Activated T-cell treated with anti-CD3 and anti-CD28 coated beads, Interleukin-2, amount 50 U/mL, for 24 hours (primary cell): Measurements from ENCODE around the gene DLX6.
A peak's percentile ranks its signal among the peaks of the same experiment; 100 is the strongest.

Experiments used
- DNase-seq: peaks from one replicate; pipeline ENCODE4 v3.0.0-alpha.2; 2020
- H3K27ac Mint-ChIP-seq: 2 replicates; pipeline ENCODE4 v1.8.0; 2020; ENCODE audit warnings: mild to moderate bottlenecking, mixed read lengths
- H3K27me3 Mint-ChIP-seq: 2 replicates; pipeline ENCODE4 v1.8.0; 2020; ENCODE audit warnings: mixed read lengths
- H3K36me3 Mint-ChIP-seq: 2 replicates; pipeline ENCODE4 v1.8.0; 2020; ENCODE audit warnings: low read depth, mixed read lengths
- H3K4me1 Mint-ChIP-seq: 2 replicates; pipeline ENCODE4 v1.8.0; 2020; ENCODE audit warnings: low read depth, mixed read lengths
- H3K4me3 Mint-ChIP-seq: 2 replicates; pipeline ENCODE4 v1.8.0; 2020; ENCODE audit warnings: mild to moderate bottlenecking, moderate library complexity, mixed read lengths
- H3K9me3 Mint-ChIP-seq: 2 replicates; pipeline ENCODE4 v1.8.0; 2020; ENCODE audit warnings: mixed read lengths

DLX6 gene

GRCh38 chr7:97005183-97006054 is at the start of gene DLX6:
Gene DLX6 (plus strand): TSS chr7:97005553. CDS start chr7:97005978, 425 bp downstream.
- H3K4me1 Mint-ChIP-seq, result peaks cover 27% of the 10 kb centered on the region
- peak; percentile 53 for DNase-seq

GRCh38 chr7:96959135-96959534 is 46.2 kb upstream of the DLX6 start:
- Mint-ChIP-seq H3K4me3 (no peak overlapping the region), H3K27me3 (peaks cover 32% of the 10 kb centered on the region), H3K9me3 (no peaks in the 10 kb centered on the region), H3K36me3 (no peaks in the 10 kb centered on the region), H3K27ac (no peak overlapping the region), H3K4me1 (no peaks in the 10 kb centered on the region)
- DNase-seq, result no peak

More at GRCh38 chr7:97005183-97006054, at the start of gene DLX6:
- no peaks in the 10 kb centered on the region for H3K9me3 Mint-ChIP-seq
- H3K36me3 Mint-ChIP-seq, result no peaks in the 10 kb centered on the region
- H3K27me3 Mint-ChIP-seq, result peaks cover 93% of the 10 kb centered on the region
- H3K4me3 Mint-ChIP-seq, result peak within 1 kb of the TSS; percentile 69
- no peak within 1 kb of the TSS for H3K27ac Mint-ChIP-seq

- H3K9me3 Mint-ChIP-seq, result no peaks in the 10 kb centered on the region
- peaks cover 54% of the 10 kb centered on the region for H3K27me3 Mint-ChIP-seq
- H3K4me3 Mint-ChIP-seq, result no peak overlapping the region
- no peak for DNase-seq
- no peaks in the 10 kb centered on the region for H3K36me3 Mint-ChIP-seq
- H3K4me1 Mint-ChIP-seq, result no peaks in the 10 kb centered on the region
- no peak overlapping the region for H3K27ac Mint-ChIP-seq
Measured at GRCh38 chr7:96962221-96962885, 43.0 kb upstream of the DLX6 start.

GRCh38 chr7:96968981-96969380 is 36.4 kb upstream of the DLX6 start:
- H3K27me3 Mint-ChIP-seq, result peaks cover 73% of the 10 kb centered on the region
- H3K4me3 Mint-ChIP-seq, result no peak overlapping the region
- no peak for DNase-seq
- H3K36me3 Mint-ChIP-seq, result no peaks in the 10 kb centered on the region
- no peaks in the 10 kb centered on the region for H3K4me1 Mint-ChIP-seq
- no peak overlapping the region for H3K27ac Mint-ChIP-seq
- H3K9me3 Mint-ChIP-seq, result no peaks in the 10 kb centered on the region

- peaks cover 73% of the 10 kb centered on the region for H3K27me3 Mint-ChIP-seq
- no peak overlapping the region for H3K27ac Mint-ChIP-seq
- no peaks in the 10 kb centered on the region for H3K4me1 Mint-ChIP-seq
- DNase-seq, result no peak
- no peaks in the 10 kb centered on the region for H3K36me3 Mint-ChIP-seq
- H3K9me3 Mint-ChIP-seq, result no peaks in the 10 kb centered on the region
- H3K4me3 Mint-ChIP-seq, result no peak overlapping the region
Measured at GRCh38 chr7:96970739-96971138, 34.6 kb upstream of the DLX6 start.

GRCh38 chr7:96973986-96974385 is 31.4 kb upstream of the DLX6 start:
- Mint-ChIP-seq H3K4me3 (no peak overlapping the region), H3K4me1 (no peaks in the 10 kb centered on the region), H3K27ac (no peak overlapping the region), H3K27me3 (peaks cover 62% of the 10 kb centered on the region), H3K36me3 (no peaks in the 10 kb centered on the region), H3K9me3 (no peaks in the 10 kb centered on the region)
- no peak for DNase-seq

- H3K4me3 Mint-ChIP-seq, result no peak overlapping the region
- no peaks in the 10 kb centered on the region for H3K36me3 Mint-ChIP-seq
- H3K27me3 Mint-ChIP-seq, result peaks cover 60% of the 10 kb centered on the region
- no peak overlapping the region for H3K27ac Mint-ChIP-seq
- no peaks in the 10 kb centered on the region for H3K4me1 Mint-ChIP-seq
- H3K9me3 Mint-ChIP-seq, result no peaks in the 10 kb centered on the region
- no peak for DNase-seq
Measured at GRCh38 chr7:96976106-96976505, 29.2 kb upstream of the DLX6 start.

- H3K4me3 Mint-ChIP-seq, result no peak overlapping the region
- no peak for DNase-seq
- no peaks in the 10 kb centered on the region for H3K9me3 Mint-ChIP-seq
- H3K27me3 Mint-ChIP-seq, result peaks cover 57% of the 10 kb centered on the region
- H3K4me1 Mint-ChIP-seq, result no peaks in the 10 kb centered on the region
- no peak overlapping the region for H3K27ac Mint-ChIP-seq
- no peaks in the 10 kb centered on the region for H3K36me3 Mint-ChIP-seq
Measured at GRCh38 chr7:96977445-96977844, 27.9 kb upstream of the DLX6 start.

- no peak overlapping the region for H3K27ac Mint-ChIP-seq
- no peaks in the 10 kb centered on the region for H3K9me3 Mint-ChIP-seq
- peaks cover 70% of the 10 kb centered on the region for H3K27me3 Mint-ChIP-seq
- H3K4me3 Mint-ChIP-seq, result no peak overlapping the region
- H3K4me1 Mint-ChIP-seq, result no peaks in the 10 kb centered on the region
- no peak for DNase-seq
- H3K36me3 Mint-ChIP-seq, result no peaks in the 10 kb centered on the region
Measured at GRCh38 chr7:96979551-96980276, 25.6 kb upstream of the DLX6 start.

GRCh38 chr7:96982586-96982985 is 22.8 kb upstream of the DLX6 start:
- Mint-ChIP-seq H3K9me3 (no peaks in the 10 kb centered on the region), H3K27ac (no peak overlapping the region), H3K27me3 (peaks cover 66% of the 10 kb centered on the region), H3K36me3 (no peaks in the 10 kb centered on the region), H3K4me1 (no peaks in the 10 kb centered on the region), H3K4me3 (no peak overlapping the region)
- DNase-seq, result no peak

GRCh38 chr7:96985992-96986391 is 19.4 kb upstream of the DLX6 start:
- DNase-seq, result no peak
- no peak overlapping the region for H3K27ac Mint-ChIP-seq
- no peaks in the 10 kb centered on the region for H3K9me3 Mint-ChIP-seq
- H3K4me3 Mint-ChIP-seq, result no peak overlapping the region
- no peaks in the 10 kb centered on the region for H3K4me1 Mint-ChIP-seq
- H3K36me3 Mint-ChIP-seq, result no peaks in the 10 kb centered on the region
- peaks cover 77% of the 10 kb centered on the region for H3K27me3 Mint-ChIP-seq

GRCh38 chr7:96986901-96987300 is 18.5 kb upstream of the DLX6 start:
- Mint-ChIP-seq H3K36me3 (no peaks in the 10 kb centered on the region), H3K4me1 (no peaks in the 10 kb centered on the region), H3K9me3 (no peaks in the 10 kb centered on the region), H3K27ac (no peak overlapping the region), H3K27me3 (peaks cover 78% of the 10 kb centered on the region), H3K4me3 (no peak overlapping the region)
- DNase-seq, result no peak

GRCh38 chr7:96987719-96988118 is 17.6 kb upstream of the DLX6 start:
- peaks cover 2% of the 10 kb centered on the region for H3K9me3 Mint-ChIP-seq
- H3K4me3 Mint-ChIP-seq, result no peak overlapping the region
- DNase-seq, result no peak
- no peaks in the 10 kb centered on the region for H3K4me1 Mint-ChIP-seq
- H3K27ac Mint-ChIP-seq, result no peak overlapping the region
- no peaks in the 10 kb centered on the region for H3K36me3 Mint-ChIP-seq
- peaks cover 79% of the 10 kb centered on the region for H3K27me3 Mint-ChIP-seq

- no peaks in the 10 kb centered on the region for H3K4me1 Mint-ChIP-seq
- H3K27me3 Mint-ChIP-seq, result peaks cover 83% of the 10 kb centered on the region
- H3K4me3 Mint-ChIP-seq, result no peak overlapping the region
- DNase-seq, result no peak
- H3K36me3 Mint-ChIP-seq, result no peaks in the 10 kb centered on the region
- no peak overlapping the region for H3K27ac Mint-ChIP-seq
- H3K9me3 Mint-ChIP-seq, result peaks cover 5% of the 10 kb centered on the region
Measured at GRCh38 chr7:96989241-96989858, 16.0 kb upstream of the DLX6 start.
